ENCODE data around the gene ZDHHC7.
A peak's percentile ranks its signal among the peaks of the same experiment; 100 is the strongest.
"Not testable (repeated sequence)": the region's sequence is repeated elsewhere in the genome, so short reads cannot be mapped to it uniquely, and the experiment has no call there.

Gene ZDHHC7, protein sequence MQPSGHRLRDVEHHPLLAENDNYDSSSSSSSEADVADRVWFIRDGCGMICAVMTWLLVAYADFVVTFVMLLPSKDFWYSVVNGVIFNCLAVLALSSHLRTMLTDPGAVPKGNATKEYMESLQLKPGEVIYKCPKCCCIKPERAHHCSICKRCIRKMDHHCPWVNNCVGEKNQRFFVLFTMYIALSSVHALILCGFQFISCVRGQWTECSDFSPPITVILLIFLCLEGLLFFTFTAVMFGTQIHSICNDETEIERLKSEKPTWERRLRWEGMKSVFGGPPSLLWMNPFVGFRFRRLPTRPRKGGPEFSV

DNA sequence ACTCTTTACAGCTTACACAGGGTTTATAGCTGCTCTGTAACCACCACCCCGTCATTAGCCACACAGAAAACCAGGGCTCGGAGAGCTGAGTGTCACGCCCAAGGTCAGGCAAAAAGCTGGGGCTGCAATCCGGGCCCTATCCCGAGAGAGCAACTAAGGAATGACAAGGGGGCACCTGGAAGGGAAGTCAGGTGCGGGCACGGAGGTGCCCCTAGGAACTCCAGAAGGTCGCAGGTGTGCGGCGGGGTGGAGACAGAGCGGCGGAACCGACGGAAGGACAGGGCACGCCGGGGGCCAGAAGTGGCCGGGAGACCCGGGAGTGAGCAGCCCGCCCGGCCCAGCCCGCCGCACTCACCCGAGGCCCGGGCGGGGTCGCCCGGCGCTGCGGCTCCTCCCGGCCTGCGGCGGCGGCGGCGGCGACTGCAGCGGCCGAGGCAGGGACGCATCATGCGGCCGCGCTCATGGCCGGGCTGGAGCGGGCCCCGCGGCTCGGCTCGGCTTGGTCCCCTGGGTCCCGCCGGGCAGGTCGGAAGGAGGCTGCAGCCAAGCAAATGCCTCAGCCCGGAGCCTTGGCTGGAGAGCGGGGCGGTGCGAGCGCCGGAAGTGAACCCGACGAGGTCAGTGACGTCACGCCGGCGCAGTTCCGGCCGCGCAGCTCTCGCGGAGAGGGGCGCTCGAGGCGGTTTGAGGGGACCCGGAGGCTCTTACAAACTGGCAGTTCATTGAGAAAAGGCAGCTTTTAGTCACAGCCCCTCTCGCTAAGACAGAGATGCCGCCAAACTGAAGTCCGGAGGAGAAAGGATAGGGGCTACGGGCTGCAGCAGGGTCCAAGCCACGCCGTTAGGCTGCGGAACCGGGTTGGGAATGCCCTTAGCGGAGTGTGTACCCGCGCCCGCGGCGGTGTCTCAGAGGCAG is at the start of gene ZDHHC7:
TSS of gene ZDHHC7 (minus strand) at position 605 of the 915 bp plus-strand sequence. CDS start 20,917 bp downstream, outside the sequence.
- peak; percentile 87 for DNase-seq

DNA sequence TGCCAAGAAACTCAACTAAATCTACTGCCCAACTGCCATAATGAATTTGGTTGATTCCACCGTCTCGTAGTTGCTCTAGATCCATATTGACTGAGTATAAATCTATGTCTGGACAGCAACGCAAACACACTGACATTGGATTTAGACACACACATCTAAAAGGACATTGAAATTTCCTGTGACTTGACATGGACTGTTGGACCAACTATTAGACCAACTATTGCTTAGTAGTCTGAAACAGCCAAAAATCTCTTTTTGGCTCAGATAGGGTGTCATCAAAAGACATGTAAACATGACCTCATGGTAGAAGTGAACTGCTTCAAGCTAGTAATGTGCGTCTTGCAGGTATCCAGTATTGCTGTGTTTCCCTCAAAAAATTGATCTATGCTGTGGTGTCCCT is 47.6 kb upstream of the ZDHHC7 start:
- DNase-seq, result no peak

DNA sequence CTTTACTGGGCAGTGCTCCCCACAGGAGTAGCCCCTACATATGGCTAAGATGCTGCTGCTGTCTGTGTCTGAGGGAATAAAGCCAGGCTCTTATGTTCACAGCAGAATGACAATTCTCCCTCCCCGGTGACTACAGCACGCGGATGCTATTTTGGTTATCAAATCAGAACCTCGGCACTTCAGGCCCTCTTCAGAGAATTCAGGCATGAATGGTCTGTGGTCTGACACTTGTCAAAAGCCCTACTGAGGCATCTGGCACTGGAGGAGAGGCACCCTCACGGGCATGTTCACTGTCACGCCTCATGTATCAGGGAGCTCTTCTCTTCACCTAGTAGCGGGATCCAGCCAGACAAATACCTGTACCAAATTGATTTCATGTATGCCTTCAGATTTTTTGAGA is 46.6 kb upstream of the ZDHHC7 start:
- DNase-seq, result no peak

DNA sequence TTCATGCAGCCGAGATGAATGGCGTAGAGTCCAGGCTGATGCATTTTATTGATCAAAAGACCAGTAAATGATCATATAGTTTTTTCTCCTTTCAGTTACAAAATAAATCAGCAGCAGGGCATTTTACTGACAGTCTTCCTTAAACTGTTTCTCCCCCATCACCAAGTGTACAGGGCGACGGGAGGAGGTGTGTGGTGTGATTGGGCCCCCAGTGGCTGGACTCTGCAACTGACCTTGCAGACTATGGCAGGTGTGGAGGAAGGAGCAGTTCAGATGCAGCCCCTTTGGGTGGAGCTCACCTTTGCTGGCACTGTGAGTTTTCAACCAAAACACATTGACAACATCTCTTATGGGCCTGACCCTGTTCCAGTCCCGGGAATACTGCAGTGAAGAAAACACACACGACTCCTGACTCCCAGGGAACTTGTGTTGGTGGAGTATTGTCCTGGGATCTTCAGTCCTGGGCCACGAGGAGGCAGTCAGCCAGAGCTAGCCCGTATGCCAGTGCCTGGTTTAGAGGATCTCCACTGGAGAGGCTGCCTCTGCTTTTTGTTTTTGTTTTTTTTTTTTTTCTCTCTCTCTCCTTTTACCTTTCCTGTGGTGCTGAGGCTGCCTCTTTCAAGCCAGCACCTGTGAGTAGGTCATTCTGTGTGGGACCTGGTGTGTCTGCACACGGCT is 46.0 kb upstream of the ZDHHC7 start:
- DNase-seq, result no peak

- no peak for DNase-seq
Measured at GRCh38 chr16:85056211-85056748, 44.9 kb upstream of the ZDHHC7 start.

DNA sequence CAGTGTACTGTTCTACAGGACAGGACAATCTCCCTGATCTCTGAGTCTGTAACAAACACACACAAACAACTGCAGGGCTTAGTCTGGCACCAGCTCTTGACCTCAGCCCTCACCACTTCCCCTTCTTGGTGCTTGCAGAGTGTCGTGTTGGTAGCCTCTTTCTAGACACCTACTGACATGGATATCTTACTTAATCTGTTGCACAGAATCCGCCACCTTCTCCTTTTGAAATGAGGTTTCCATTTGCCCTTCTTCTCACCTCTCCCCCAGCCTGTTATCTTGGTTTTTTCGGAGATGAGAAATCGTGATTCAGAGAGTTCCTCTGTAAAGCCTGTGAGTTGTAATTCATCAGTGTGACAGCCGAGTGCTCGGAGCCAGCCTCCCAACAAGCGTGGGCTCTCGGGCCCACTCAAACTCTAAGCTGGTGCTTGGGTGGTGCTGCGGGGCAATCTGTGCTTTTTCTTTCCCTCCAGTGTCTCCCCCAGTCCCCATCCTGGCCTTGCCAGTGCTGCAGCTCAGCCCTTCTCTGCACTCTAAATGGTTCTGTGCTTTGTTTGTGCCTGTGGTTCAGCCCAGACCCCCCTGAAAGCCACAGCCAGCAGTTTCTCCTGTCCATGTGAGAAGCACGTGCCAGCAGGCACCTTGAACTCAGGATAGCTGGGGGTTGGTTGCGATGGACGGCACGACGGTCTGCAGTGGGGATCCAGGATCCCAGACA is 44.3 kb upstream of the ZDHHC7 start:
- peak; percentile 85 for DNase-seq

DNA sequence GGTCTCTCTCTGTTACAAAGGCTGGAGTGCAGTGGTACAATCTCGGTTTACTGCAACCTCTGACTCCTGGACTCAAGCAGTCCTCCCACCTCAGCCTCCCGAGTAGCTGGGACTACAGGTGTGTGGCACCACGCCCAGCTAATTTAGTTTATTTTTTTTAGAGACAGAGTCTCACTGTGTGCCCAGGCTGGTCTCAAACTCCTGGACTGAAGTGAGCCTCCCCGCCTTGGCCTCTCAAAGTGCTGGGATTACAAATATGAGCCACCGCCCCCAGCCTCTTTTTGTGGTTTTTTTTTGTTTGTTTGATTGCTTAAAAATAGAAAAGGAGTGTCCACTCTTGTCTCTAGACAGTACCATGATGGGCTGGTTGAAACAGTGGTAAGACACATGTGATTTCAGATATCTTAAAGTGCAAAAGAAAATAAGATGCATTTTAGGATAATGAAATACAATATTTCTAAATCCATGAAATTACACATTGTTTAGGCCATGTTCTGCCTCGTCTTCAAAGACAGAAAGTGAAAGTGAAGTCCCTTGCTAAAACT is 43.7 kb upstream of the ZDHHC7 start:
- no peak for DNase-seq

DNA sequence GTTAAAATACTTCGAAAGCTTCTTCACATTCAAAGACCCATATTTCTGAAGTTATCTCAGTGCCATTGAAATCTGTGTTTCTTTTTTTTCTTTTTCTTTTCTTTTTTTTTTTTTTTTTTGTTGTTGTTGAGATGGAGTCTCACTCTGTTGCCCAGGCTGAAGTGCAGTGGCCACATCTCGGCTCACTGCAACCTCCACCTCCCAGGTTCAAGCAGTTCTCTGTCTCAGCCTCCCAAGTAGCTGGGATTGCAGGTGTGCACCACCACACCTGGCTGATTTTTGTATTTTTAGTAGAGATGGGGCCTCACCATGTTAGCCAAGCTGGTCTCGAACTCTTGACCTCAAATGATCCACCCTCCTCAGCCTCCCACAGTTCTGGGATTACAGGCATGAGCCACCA is 43.0 kb upstream of the ZDHHC7 start:
- DNase-seq, result not testable (repeated sequence)

DNA sequence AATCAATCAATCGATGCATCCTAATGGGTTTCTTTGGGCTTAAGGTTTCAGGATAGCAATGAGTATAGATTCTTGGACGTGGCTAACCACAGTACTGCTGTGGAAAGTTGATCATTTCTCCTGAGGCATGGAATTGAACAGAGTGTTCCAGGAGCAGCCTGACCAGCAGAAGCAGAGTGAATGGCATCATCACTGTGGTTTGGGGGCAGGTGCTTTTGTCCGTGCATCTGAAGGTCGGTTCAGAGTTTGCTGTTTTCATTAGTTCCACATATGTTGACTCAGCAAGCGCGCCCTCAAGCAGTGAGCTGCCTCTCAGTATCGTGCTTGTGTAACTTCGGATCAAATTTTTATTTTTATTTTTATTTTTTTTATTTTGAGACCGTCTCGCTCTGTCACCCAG is 41.2 kb upstream of the ZDHHC7 start:
- DNase-seq, result no peak

DNA sequence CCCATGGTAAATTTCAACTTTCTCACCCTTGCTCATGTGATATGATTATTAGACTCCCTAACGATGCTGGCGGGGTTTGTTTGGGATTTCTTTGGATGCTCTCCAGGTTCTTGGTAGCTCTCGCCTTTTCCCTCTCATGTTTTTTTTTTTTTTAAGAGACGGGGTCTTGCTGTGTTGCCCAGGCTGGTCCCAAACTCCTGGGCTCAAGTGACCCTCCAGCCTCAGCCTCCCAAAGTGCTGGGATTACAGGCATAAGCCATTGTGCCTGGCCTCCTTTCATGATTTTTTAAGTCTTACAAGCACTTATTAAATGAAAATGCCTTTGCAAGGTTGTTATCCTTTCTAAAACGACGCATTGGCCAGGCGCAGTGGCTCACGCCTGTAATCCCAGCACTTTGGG is 40.3 kb upstream of the ZDHHC7 start:
- DNase-seq, result no peak

DNA sequence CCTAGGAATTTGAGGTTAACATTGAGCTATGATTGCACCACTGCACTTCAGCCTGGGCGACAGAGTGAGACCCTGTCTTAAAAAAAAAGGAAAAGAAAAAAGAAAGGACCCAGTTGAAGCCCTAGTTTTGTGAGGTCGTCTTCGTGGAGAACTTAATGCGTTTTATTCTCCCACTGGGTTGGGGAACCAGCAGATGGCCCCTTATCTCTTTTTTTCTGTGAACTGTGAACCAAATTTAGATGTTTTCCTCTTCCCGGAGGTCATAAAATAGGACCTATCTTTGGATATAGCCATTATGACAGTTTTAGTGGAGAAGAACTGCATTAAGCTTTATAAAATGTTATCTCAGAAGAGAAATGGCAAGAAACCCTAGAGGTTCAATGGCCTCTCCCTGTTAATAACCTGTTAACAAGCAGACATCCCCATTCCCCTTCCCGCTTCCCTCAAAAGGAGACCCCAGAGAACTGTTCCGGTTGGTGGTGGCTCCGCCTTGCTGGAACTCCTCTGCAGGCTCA is 39.8 kb upstream of the ZDHHC7 start:
- DNase-seq, result no peak

GRCh38 chr16:85049706-85050305 is 38.5 kb upstream of the ZDHHC7 start:
- no peak for DNase-seq

DNA sequence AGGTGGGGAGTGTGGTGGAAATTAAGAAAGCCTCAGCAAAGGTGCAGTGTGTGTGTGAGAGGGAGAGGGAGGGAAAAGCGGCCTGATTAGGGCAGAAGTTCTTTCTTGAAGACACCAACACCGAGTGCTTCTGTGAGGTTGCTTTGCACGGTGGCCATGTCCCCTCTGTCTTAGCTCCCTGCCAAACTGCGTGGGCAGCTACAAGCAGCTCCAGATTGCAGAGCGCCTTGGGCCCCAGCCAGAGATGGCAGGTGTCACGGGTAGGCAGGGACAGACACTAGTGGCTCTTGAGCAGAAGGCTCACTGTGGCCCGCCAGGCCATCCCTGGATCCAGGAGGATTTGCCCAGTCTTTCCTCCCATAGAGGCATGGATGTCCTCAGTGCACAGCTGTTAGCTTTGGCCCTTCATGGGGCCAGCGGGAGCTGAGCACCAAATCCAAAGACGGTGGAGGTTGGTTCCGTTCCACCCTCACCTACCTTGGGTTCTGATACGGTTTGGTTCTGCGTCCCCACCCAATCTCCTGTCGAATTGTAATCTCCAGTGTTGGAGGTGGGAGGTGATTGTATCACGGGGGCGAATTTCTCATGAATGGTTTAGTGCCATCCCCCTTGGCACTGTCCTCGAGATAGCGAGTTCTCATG is 37.7 kb upstream of the ZDHHC7 start:
- DNase-seq, result no peak

DNA sequence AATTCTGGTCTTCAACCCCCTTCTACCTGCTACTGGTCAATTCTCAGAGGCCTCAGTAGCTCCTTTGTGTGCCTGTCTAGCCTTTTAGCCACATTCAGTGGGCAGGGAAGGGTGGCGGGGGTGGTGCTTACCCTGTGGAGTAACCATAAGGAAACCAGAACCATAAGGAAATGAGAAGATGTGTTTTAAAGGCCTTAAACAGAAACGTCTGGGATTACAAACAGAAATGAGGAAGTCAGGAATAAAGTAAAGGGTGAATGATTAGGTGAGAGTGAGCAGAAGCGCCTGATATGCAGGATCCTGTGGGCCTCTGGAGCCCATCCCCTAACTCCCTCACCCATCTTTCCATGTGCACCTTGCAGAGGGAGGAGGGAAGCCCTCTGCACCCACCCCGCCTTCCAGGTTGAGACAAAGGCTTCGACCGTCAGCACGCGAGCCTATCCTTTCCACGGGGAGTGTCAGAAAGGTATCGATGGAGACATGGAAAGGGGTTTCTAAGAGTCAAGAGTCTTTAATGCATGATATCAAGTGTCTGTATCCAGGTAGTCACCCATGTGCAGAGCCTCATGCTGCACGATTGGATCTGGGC is 36.6 kb upstream of the ZDHHC7 start:
- DNase-seq, result no peak

DNA sequence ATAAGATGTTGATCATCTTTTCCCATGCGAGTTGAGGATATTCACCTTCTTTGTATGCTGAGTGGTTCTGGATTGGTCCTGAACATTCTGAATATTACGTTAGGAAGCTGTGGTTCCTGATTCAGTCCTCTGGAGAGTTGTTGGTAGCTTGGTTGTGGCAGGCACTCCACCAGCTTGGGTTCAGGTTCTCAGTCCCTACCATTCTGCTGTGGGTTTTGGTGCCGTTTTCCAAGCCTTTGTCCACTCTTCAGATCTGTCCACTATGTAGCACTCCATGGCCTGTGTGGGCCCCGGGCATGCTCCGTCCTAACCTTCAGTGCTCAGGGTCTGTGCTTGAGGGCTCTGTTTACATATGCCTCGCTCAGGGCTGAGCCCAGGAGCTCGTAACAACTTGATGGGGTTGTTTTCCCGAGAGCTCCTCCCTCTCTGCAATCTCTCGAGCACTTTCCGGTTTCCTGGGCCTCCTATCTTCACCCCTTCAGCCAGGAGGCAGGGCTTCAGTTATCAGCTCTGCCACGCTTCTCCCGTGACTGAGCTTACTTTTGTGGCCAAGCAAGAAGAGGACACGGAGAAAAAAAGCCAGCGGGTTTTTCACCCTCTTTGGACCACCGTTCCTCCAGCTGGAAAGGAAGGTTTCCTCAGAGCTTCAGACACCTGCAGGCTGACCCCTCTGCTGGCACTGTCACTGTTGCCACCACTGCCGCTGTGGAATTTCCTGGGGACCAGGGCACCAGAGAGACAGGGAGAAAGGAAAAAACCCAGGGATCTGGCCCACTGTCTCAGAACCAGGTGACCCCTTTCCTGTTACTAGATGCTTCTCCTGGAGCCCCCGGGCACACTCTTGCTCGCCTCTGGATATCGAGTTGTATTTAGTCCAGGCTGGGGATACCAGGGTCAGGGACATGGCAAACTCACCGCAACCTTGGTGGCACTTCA is 35.9 kb upstream of the ZDHHC7 start:
- no peak for DNase-seq

- no peak for DNase-seq
Measured at GRCh38 chr16:85046472-85046916, 35.2 kb upstream of the ZDHHC7 start.

GRCh38 chr16:85045641-85046471 is 34.5 kb upstream of the ZDHHC7 start:
- no peak for DNase-seq

DNA sequence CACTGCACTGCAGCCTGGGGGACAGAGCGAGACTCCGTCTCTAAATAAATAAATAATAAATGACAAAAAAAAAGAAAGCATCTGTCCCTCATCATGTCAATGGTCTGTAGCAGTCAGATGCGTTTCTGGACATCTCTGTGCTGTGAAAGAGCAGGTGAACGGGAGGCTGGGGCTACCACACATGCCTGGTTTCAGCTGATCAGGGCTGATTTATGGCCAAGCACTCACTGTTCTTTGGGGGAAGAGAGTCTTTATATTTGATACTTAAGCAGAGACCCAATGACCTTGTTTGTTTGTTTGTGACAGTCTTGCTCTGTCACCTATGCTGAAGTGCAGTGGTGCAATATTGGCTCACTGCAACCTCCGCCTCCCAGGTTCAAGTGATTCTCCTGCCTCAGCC is 33.7 kb upstream of the ZDHHC7 start:
- no peak for DNase-seq

Measured in CD4-positive, alpha-beta T cell treated with Interleukin-21 for 1 hour (primary cell).